ENCODE measurements around the gene MTHFSD.

DNA sequence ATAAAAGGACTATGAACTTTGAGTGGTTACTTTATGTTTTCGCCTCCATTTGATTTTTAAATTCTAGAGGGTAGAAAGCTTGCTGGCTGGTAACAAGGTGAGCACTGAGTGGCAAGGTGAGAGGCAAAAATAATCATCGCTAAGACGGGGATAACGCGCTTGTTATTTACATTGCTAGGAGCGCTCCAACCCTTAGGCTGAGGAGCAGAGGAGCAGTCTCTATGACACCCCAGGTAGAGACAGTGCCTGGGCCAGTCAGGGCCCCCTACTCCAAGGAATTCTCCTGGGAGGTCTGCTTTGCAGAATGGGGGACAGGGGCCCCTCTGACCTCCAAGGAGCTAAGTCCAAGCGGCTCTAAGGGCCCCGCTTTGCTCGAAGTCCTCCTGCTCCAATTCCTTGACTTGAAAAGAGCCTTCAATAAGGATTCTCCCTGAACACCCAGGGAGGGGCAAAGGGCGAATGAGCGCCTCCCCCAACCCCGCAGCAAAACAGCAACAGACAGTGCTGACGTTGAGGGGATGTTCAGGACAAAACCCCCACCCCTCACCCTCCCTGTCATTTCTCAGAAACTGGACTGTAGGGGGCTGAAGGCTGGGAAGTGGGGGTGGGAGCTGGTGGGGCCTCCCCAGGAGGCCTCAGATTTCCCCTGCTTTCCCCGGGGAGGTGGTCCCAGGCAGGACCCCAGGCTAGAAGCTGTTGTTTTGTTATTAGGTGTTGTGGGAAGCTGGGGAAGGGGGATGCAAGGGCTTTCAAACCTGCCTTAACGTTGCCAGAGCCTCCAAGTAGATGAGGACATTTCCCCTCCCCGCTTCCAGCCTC is 54.9 kb downstream of the MTHFSD start:
- no peak for TF ChIP-seq POLR2A (IDR thresholded peaks at IDR 0.05)
- TF ChIP-seq CTCF (IDR thresholded peaks at IDR 0.05): no peak

Data from breast epithelium (tissue), 3 donors.